NCI-H187 treated with DMSO at 0.1 percent for 48 hours (cell line): ENCODE data around the gene ZFAND2B.

Source experiments
- DNase-seq: peaks from one replicate; lab custom pipeline; 2025; lab: John Stamatoyannopoulos, UW

ZFAND2B gene

DNA sequence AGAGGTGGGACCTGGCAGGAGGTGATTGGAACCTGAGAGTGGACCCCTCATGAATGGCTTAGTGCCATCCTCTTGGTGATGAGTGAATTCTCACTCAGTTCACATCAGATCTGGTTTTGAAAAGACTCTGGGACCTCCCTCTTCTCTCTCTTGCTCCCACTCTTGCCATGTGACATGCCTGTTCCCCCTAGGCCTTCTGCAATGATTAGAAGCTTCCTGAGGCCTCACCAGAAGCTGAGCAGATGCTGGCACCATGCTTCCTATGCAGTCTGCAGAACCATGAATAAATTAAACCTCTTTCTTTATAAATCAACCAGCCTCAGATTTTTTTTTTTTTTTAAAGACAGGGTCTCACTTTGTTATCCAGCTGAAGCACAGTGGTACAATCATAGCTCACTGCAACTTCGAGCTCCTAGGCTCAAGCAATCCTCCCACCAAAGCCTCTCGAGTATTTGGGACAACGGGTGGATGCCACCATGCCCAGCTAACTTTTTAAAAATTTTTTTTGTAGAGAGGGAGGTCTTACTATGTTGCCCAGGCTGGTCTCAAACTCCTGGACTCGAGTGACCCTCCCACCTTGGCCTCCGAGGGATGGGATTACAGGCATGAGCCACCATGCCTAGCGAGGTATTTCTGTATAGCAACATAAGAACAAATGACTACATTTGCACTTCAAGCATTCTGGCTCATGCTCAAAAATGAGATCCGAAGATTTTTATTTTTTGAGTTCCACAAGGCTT is 2.0 kb upstream of the ZFAND2B start:
- no peak for DNase-seq

DNA sequence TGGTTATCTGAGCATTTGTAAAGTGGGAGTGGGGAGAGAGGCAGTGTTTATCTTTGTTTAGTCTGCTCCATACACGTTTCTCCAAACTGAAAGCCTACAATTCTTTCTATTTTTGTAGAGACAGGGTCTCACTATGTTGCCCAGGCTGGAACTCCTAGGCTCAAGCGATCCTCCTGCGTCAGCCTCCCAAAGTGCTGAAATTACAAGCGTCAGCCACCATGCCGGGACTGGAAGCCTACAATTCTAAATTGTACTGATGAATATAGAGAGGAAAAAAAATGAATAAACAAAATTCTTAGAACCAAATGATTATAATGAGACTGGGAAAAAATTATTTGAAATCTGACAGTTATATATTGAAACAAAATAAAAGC is 1.4 kb upstream of the ZFAND2B start:
- no peak for DNase-seq

DNA sequence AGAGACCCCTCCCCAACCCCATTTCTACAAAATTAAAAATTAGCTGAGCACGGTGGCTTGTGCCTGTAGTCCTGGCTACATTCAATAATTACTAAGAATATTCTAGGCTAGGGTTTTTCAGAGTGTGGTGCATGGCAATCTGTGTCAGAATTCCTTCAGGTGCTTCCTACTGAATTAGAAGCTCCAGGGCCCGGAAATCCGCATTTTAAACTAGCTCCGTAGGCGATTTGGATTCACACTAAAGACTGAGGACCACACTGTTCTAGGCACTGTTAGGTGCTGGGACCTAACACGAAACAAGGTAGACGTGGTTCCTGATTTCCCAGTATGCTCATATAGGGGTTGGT is 628 bp upstream of the ZFAND2B start:
- DNase-seq = no peak

DNA sequence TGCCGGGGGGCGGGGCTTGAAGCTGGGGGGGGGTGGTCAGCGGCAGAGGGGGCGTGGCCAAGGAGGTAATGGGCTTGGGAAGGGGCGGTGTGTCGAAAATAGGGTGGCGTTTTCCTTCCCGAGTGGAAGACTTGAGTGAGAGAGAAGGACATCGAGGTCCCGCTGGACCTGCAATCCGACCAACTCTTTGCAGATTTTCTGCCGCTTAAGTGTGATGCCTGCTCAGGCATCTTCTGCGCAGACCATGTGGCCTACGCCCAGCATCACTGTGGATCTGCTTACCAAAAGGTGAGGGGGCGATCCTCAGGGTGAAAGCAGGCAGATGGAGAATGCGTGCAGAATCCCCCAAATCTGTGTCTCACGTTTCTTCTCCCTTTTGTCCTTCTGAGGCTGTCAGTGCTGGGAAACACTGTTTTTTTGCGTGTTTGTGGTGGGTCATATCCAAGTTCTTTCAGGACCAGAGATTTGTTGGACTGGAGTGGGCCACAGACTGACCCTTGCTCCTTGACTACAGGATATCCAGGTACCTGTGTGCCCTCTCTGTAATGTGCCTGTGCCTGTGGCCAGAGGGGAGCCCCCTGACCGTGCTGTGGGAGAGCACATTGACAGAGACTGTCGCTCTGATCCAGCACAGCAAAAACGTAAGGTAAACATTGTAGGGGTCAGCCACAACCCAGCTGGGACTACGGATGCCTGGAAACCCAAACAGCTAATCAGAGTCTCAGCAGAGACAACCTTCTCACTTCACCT is 727 bp downstream of the ZFAND2B start:
- no peak for DNase-seq

DNA sequence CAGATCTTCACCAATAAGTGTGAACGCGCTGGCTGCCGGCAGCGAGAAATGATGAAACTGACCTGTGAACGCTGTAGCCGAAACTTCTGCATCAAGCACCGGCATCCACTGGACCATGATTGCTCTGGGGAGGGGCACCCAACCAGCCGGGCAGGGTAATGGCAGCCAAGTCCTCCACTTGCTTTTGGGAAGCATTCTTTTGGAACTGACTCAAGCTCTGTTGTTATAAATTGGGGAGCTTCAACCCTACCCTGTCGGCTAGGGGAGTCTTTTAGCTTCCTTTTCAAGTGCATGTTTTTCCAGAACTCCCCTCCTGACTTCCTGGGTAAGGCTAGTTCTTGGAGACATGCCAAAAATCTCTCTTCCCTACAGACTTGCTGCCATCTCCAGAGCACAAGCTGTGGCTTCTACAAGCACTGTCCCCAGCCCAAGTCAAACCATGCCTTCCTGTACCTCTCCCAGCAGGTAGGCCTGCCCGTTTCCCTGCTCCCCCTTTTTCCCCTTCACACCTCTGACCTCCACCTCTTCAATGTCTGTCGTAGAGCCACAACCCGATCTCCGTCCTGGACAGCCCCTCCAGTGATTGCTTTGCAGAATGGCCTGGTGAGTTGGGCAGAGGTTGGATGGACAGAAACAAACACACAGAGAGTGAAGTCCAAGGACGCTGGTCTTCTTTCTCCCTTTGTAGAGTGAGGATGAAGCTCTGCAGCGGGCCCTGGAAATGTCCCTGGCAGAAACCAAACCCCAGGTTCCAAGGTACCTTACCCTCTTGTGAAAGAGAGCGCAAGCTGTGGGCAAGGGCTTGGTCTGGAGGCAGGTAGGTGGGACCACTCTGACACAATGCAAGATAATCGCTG is 1.5 kb downstream of the ZFAND2B start:
- no peak for DNase-seq

DNA sequence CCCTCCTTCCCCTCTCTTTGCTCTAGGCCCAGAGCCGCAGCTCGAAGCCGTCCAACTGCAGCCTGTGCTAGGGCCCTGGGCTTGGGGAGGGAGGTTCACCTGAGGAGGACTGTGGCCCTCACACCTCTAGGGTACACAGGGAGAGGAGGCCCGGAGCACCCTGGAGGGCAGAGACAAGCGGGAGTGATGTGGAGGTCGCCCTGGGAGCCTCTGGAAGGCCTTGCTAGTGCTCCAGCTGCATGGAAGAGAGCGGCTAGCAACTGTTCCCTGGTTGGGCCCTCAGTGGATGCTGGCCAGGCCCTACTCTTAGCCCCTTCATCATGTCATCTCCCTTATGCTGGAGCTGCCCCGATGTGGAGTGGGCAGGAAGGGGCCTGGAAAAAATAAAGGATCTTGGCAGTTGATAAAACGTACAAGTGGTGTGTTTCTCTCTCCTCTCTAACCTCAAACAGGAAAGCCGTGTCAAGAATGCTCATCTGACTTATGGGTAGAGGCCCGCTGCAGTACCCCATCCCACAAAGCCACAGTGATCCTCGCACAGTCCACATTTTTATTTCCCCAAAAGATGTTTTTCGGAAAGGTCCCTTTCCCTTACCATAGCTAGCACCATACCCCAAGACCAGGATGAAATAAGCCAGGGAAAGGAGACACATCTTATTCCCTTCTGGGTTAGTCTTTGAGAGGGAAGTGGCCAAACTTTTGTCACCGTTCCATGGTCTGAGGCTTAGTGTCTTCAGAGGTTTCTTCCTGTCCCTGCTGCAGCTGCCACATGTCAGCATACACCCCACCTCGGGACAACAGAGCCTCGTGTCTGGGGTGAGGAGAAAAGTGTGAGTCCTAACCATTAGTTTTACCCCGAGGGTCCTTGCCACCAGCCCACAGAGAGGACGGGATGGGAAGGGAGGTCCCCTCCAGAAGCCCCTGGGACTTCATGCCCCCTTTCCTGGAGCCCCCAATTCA is 2.9 kb downstream of the ZFAND2B start:
- no peak for DNase-seq

DNA sequence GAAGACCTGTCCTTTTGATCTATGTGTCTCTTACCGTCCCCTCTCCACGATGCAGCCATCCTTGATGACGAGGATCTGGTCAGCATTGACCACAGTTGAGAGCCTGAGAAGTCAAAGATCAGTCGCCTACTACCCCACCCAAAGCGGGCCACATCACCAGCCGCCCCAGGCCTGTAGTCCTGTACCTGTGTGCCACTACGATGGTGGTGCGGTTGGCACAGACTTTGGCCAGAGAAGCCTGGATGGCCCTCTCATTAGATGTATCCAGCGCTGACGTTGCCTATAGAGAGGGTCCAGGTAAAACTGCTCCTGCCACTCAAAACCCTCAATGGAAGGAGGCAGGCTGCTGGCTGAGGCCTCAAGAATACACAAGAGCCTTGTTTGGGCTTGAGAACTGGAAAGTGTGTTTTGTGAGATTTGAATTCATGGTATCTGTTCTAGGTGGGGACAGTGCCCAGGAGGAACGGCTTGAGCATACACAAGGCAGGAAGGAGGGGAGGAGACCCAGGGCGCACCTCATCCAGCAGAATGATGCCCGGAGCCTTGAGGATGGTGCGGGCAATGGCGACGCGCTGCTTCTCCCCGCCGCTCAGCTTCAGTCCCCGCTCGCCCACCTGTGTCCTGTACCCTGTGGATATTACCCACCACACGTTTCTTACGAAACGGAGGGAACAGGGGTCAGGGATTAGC is 3.8 kb downstream of the ZFAND2B start:
- no peak for DNase-seq

DNA sequence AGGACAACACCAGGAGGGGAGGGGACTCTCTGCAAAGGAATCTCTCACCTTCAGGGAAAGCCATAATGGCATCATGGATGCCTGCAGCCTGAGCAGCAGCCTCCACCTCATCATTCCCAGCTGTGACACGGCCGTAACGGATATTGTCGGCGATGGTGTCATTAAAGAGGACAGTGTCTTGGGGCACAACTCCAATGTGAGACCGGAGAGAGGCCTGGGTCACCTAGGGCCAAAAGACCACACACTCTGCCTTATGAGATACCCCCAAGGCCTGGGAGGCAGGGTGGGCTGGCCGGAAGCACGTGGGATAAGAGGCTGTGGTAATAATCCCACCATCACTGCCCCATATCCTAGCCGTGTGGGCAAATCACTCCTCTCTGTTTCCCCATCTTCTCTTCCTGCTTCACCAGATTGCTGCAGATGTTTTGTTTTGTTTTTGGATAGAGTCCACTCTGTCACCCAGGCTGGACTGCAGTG is 4.3 kb downstream of the ZFAND2B start:
- DNase-seq = no peak

DNA sequence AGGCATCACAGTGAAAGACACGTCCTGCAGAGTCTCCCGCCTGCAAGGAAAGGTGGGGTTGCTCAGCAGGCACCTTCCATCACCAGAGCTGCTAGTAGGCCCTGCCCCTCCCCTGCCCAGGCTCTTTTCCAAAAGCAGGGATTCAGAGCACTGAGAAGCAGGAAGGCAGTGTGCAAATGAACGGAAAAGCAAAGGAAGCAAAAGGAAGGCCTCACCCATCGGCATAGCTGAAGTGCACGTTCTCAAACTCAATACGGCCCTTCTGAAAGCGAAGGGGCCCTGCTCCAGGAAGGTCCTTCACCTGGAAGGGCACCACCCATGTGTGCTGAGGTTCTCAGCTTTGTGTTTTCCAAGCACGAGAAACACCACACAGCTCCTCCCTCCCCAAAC is 6.4 kb downstream of the ZFAND2B start:
- no peak for DNase-seq

DNA sequence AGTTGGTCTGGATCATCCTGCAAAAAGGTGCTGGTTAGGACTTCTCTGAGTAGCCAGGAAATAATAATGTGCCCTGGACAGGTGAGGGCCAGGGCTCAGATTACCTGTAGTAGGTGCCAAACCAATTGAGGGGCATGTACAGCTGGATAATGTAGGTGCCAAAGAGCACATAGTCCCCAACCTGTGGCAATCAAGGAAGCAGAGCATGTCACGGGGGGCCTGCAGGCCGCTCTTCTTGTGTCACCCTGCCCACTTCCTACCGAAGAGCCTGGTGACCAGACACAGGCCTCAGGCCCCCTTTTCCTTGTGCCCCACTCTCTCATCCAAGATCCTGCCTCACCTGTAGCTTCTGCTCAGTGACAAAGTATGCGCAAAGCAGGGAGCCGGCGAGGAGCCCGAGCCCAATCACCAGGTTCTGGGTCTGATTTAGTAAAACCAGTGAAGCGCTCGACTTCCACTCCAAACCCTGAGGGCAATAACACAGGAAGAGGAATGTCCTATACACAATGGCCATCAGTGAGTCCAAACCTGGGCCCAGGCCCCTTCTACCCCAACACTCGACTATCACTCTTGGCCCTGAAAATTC is 7.0 kb downstream of the ZFAND2B start:
- no peak for DNase-seq

DNA sequence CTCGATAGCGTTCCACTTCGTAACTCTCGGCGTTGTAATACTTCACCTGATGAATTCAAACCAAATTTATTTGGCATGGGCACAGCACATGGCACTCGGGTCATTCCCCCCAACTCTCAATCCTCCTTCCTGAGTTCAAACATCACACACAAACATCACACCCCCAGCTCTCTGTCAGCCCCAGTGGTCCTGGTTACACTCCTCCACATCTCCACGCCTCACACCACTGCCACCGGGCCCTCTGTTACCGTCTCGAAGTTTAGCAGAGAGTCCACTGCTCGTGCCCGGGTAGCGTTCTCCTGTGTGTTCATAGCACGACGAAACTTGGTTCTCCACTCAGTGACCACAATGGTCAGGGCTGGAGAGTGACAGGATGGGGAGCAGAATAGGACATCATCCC is 7.6 kb downstream of the ZFAND2B start:
- no peak for DNase-seq

DNA sequence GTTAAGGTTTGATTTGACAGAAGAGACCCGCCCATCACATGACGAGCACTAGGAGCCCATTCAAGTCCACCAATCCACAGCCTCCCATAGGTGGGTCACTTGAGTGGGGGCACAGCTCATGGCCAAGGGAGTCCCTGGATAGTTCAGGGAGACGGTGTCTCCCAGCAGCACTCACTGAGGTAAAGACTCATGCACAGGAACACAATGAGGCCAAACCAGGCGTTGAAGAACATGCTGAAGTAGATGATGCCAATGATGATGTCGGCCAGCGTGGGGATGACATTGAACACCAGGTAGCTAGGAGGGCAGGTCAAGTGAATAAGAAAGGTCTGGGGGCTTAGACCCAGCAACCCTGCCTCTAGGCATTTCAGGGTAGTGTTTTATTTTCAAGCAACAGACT is 8.2 kb downstream of the ZFAND2B start:
- DNase-seq = no peak

DNA sequence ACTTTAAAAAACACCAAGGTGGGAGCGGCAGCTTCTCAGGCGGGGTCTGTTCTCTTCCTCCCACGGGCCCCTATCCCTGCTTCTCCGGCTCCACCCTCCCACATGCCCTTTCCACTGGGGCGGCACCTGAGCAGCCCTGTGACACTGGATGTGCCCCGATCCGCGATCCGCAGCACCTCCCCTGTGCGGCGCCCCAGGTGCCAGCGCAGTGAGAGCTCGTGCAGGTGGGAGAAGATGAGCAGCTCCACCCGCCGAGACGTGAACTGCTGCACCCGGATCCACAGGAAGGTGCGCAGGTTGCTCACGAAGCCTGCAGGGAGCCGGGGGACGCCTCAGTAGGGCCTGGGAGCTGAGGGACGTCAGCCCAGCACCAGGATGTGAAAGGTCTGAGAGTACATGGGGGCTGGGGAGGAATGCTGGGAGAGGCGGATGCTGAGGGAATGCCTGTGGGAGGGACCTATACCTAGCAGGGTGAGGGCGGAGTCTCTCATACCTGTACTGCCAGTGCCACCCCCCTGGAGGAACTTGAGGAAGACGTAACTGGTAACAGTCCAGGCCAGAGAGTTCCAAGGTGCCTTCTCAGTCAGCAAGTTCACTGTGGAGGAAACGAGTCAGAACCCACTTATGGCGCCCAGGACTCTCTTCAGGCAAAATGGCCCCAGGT is 9.4 kb downstream of the ZFAND2B start:
- DNase-seq = no peak

DNA sequence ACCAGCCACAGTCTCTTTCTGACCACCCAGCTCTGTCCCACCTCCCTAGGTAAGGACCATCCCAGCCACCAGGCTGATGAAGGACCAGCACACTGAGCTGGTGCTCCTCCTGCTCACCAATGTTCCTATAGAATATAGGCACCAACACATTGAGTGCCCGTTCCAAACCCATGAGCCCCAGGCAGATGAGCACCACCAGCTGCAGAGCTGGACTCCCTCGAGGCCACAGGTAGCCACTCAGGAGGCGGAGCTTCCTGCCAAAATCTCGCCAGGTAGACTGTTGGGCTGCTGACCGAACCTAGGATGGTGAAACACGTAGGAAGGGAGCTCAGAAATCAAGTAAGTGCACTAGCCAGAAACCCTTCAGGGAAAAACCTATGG is 9.9 kb downstream of the ZFAND2B start:
- DNase-seq = no peak

DNA sequence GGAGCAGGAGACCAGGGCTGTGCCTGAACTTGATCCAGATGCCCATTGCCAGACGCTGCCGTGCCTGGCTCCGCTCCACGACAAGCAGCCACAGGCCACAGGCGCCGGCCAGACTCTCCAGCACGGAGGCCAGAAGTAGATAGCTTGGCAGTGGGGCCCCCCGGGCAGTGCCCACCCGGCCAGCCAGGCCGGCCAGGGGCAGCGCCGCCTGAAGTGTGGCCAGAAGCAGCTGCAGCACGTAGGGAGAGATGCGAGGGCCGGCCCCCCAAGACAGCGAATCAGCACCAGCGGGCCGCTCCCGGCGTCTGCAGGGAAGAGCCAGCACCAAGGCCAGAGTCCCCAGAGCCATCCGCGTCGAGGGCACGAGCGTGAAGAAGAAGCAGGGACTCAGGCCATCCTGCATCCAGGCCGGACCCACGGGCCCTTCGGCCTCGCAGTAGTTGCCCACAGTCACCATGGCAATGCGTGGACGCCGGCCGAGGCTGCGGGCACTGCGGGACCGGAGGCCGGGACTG is 11.7 kb downstream of the ZFAND2B start:
- DNase-seq = no peak

DNA sequence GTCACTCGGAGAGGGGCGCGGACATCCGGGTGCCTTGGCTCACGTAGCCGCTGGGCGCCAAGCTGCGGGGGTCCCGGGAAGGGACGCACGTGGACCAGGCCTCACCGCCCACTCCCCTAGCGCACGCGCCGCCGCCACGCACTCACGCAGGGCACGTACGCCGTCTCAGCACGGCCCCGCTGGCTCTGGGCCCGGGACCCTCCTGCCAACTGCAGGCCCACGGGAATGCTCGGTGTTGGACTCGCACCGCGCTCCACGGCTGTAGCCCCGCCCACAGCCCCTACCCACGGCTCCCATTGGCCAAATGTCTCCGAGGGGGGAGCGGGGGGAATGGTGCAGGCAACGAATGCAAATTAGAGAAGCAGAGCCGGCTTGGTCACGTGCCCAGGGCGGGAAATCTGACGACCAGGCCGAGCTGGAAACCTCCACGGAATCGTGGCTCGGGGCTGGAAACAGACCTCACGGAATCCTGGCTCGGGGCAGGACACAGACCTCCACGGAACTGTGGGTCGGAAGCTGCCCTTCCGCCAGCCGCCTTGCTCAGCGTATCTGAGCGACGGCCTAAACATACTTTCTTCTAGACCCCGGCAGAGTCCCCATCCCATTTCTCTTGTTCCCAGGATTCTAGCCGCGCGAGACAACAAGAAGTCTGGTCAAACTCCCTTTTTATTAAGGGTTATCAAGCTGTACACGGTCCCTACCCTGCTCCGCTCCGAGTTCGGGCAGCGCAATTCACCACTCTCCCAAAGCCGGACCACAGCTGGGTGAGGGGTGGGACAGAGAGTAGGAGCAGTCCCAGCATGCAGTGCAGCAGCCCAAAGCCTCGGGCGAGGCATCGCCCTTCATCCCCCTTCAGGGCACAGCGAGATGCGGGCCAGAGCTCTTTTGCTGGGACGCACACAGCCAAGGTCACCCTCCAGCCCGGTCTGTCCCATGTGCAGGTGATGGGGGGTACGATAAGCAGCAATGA is 12.4 kb downstream of the ZFAND2B start, which contains the start of gene ABCB6:
TSS of gene ABCB6 (minus strand) at position 227 of the 970 bp plus-strand sequence. CDS start 285 bp downstream, outside the sequence.
- peak; percentile 12 for DNase-seq

DNA sequence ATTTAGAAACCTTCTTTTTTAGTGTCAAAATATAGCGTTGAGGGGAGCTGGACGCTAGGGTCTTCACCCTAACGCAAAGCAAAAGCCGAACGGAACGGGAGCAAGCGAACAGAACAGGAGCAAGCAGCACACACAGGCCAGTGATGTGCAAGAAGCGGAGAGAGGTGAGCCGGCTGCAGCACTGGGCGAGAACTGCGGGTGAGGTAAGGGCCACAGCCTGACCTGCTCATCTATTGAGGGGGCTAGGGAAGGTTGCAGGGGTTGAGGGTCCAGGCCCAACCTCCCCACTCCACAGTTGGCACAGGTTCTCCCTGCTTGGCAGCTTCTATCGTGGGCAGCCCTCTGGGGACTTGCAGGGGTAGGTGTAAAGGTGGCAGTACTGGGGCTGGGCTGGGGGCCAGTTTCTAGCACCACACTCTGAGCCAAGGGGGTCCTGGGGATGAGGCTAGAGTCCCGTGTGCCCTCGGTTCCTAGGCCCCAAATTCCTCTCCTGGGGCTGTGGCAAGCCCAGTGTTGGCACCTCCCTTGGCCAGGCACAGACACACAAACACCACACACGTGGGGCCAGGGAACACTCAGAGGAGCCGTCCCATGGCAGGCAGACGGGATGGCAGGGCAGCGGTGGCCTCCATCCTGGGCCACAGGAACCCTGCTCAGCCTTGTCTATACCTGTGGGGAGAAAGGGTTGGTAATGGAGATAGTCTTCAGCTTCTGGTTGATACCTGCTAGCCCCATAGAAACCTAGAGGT is 13.4 kb downstream of the ZFAND2B start:
- DNase-seq = no peak
